ENCODE results near the gene KCNQ1. TPM values are rescaled to one million over a fixed set of nuclear protein-coding genes. Genes with fewer than 3 reads are reported as not detected.

KCNQ1 gene
- total and polyA plus RNA-seq, 2 of the 13 experiments (the other 11 are each of a cell fraction or from before 2014, with no cell fraction given), result 0.02 to 0.08 TPM

DNA sequence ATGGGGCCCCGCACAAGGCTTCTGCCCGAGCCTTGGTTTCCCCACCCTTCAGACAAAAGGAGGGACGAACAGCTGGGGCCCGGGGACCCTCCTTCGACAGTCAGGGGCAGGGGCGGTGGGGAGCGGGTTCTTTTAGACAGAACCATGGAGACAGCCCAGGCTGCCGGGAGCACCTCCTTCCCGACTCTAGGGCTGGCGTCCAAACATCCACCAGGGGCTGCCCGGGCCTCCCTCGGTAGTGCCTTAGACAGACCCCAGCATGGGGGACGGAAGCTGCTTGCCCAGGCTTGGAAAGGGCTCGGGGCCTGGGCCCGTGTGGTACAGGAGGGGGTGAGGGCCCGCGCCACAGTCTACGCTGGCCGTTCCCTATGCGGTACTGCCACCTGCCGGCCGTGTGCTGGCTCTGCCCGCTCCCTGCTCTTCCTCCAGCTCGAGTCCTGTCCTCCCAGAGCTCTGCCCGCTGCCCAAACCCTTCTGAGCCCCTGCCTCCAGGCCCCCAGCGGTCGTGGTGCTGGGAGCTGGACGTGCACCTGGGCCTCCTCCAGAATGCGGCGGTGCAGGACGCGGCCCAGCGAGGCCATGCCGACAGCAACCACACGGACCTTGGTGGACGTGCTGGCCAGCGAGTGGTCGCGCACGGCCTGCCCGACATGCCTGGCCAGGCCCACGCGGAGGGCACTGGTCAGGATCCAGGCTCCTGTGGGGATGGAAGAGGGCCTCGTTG is 24.1 kb upstream of the KCNQ1 start (continued):
- TF ChIP-seq ZNF10 (CRISPR knock-in tag; IDR thresholded peaks at IDR 0.05; ENCODE audit: borderline replicate concordance, low read depth) (no peak), CHD2 (IDR thresholded peaks at IDR 0.05; ENCODE audit: low read depth, low read length) (no peak), MED1 (CRISPR knock-in tag; IDR thresholded peaks at IDR 0.05) (0 out of 2 replicates have a peak, but pooled peaks have one; percentile 15), ZNF891 (CRISPR knock-in tag; IDR thresholded peaks at IDR 0.05) (peak; percentile 21; the same call in 1 of the 2 replicates), ZNF441 (CRISPR knock-in tag; IDR thresholded peaks at IDR 0.05; ENCODE audit: borderline replicate concordance) (no peak), NFYC (CRISPR knock-in tag; IDR thresholded peaks at IDR 0.05) (no peak), ZNF530 (CRISPR knock-in tag; IDR thresholded peaks at IDR 0.05; ENCODE audit: low read depth) (no peak), SAFB2 (CRISPR knock-in tag; IDR thresholded peaks at IDR 0.05; ENCODE audit: borderline replicate concordance, low read depth) (0 out of 2 replicates have a peak, but pooled peaks have one; percentile 31), TBX3 (IDR thresholded peaks at IDR 0.05; ENCODE audit: borderline replicate concordance) (no peak), ZNF709 (CRISPR knock-in tag; IDR thresholded peaks at IDR 0.05) (no peak), ZNF143 (CRISPR knock-in tag; IDR thresholded peaks at IDR 0.05) (peak; percentile 69), ZNF335 (CRISPR knock-in tag; IDR thresholded peaks at IDR 0.05) (no peak), ZBTB42 (CRISPR knock-in tag; IDR thresholded peaks at IDR 0.05) (no peak), ZFP82 (CRISPR knock-in tag; IDR thresholded peaks at IDR 0.05; ENCODE audit: borderline replicate concordance) (no peak), ZIK1 (CRISPR knock-in tag; IDR thresholded peaks at IDR 0.05; ENCODE audit: borderline replicate concordance, low read depth) (no peak), AGO2 (optimal IDR thresholded peaks at IDR 0.05; ENCODE audit: low read depth, low read length) (no peak), PLRG1 (conservative IDR thresholded peaks at IDR 0.05) (no peak), PATZ1 (CRISPR knock-in tag; IDR thresholded peaks at IDR 0.05) (peak; percentile 71), SSRP1 (CRISPR knock-in tag; IDR thresholded peaks at IDR 0.05) (no peak), RXRA (CRISPR knock-in tag; IDR thresholded peaks at IDR 0.05) (no peak), ZNF331 (CRISPR knock-in tag; IDR thresholded peaks at IDR 0.05) (no peak), CEBPZ (IDR thresholded peaks at IDR 0.05; ENCODE audit: low read length) (no peak)
- TF ChIP-seq, protein P1, sequence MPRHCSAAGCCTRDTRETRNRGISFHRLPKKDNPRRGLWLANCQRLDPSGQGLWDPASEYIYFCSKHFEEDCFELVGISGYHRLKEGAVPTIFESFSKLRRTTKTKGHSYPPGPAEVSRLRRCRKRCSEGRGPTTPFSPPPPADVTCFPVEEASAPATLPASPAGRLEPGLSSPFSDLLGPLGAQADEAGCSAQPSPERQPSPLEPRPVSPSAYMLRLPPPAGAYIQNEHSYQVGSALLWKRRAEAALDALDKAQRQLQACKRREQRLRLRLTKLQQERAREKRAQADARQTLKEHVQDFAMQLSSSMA (CRISPR knock-in tag; IDR thresholded peaks at IDR 0.05), result no peak
- TF ChIP-seq, protein P2, sequence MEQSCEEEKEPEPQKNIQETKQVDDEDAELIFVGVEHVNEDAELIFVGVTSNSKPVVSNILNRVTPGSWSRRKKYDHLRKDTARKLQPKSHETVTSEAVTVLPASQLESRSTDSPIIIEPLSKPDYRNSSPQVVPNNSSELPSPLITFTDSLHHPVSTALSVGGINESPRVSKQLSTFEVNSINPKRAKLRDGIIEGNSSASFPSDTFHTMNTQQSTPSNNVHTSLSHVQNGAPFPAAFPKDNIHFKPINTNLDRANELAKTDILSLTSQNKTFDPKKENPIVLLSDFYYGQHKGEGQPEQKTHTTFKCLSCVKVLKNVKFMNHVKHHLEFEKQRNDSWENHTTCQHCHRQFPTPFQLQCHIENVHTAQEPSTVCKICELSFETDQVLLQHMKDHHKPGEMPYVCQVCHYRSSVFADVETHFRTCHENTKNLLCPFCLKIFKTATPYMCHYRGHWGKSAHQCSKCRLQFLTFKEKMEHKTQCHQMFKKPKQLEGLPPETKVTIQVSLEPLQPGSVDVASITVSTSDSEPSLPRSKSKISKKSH (CRISPR knock-in tag; IDR thresholded peaks at IDR 0.05; ENCODE audit: borderline replicate concordance), result no peak

Measured in HepG2 (cell line).